PC-3 (cell line): ENCODE measurements around the gene SNX20. TPM values are rescaled to one million over a fixed set of nuclear protein-coding genes. Genes with fewer than 3 reads are reported as not detected.

Experiments
- ATAC-seq: fragments of 200-7000 bp; cut with Tn5 transposase; 2 replicates; pipeline ENCODE4 v1.9.1; 2020; ENCODE audit warnings: mild to moderate bottlenecking, moderate library complexity
- BruUV-seq: library from RNA; stranded (reverse); fragments of 400-500 nt; replicated peaks from 2 replicates; lab custom pipeline; 2021; lab: Mats Ljungman, UMichigan
- CTCF ChIA-PET: fragments of 300-600 bp; sonication (Branson Sonifier 250); formaldehyde crosslinking; loops from one replicate; lab custom pipeline; 2022; ENCODE audit warnings: antibody characterized with exemption; lab: Charles Lee
- POLR2A ChIA-PET: fragments of 300-600 bp; sonication (Branson Sonifier 250); formaldehyde crosslinking; loops from one replicate; lab custom pipeline; 2022; ENCODE audit warnings: antibody characterized with exemption; ENCODE audit not compliant: unreplicated experiment; lab: Charles Lee
- DNase-seq: peaks from one replicate; pipeline ENCODE4 v3.0.0-alpha.2; 2015
- H2AFZ ChIP-seq: fragments of 300-600 bp; sonication (generic); 2 replicates; pipeline ENCODE4 v1.6.0; 2016; ENCODE audit warnings: antibody characterized with exemption, low read length
- H3F3A ChIP-seq: fragments of 300-600 bp; sonication (generic); one replicate; pipeline ENCODE4 v1.6.0; 2017; ENCODE audit warnings: antibody characterized with exemption, low read length, control low read depth, mild to moderate bottlenecking; ENCODE audit not compliant: unreplicated experiment
- H3K27ac ChIP-seq: fragments of 300-600 bp; sonication (generic); 2 replicates; pipeline ENCODE4 v1.5.1; 2016; ENCODE audit warnings: mild to moderate bottlenecking, low read length
- H3K27me3 ChIP-seq: fragments of 300-600 bp; sonication (generic); 2 replicates; pipeline ENCODE4 v1.6.1; 2016; ENCODE audit warnings: low read length, mixed read lengths
- H3K36me3 ChIP-seq: fragments of 300-600 bp; sonication (generic); 2 replicates; pipeline ENCODE4 v1.6.1; 2016; ENCODE audit warnings: low read depth, mixed run types, low read length, mixed read lengths
- H3K4me1 ChIP-seq: fragments of 300-600 bp; sonication (generic); 2 replicates; pipeline ENCODE4 v1.5.1; 2016; ENCODE audit warnings: low read length; ENCODE audit not compliant: insufficient read depth
- H3K4me2 ChIP-seq: fragments of 300-600 bp; sonication (generic); 2 replicates; pipeline ENCODE4 v1.6.0; 2016; ENCODE audit warnings: low read length
- H3K4me3 ChIP-seq: fragments of 300-600 bp; sonication (generic); 2 replicates; pipeline ENCODE4 v1.5.1; 2016; ENCODE audit warnings: mild to moderate bottlenecking, low read length, mixed read lengths
- H3K79me2 ChIP-seq: fragments of 300-600 bp; sonication (generic); 2 replicates; pipeline ENCODE4 v1.6.1; 2017; ENCODE audit warnings: low read length, mixed read lengths
- H3K9ac ChIP-seq: fragments of 300-600 bp; sonication (generic); 2 replicates; pipeline ENCODE4 v1.6.0; 2016; ENCODE audit warnings: mild to moderate bottlenecking, low read length
- H3K9me2 ChIP-seq: fragments of 300-600 bp; sonication (generic); replicated peaks from 2 replicates; pipeline ENCODE4 v1.6.1; 2016; ENCODE audit warnings: mixed run types, low read length, mixed read lengths
- H3K9me3 ChIP-seq: fragments of 300-600 bp; sonication (generic); 2 replicates; pipeline ENCODE4 v1.6.1; 2016; ENCODE audit warnings: low read length, mixed read lengths
- H4K20me1 ChIP-seq: fragments of 300-600 bp; sonication (generic); 2 replicates; pipeline ENCODE4 v1.6.1; 2016; ENCODE audit warnings: low read length, mixed read lengths
- CTCF ChIP-seq: fragments of 300-600 bp; sonication (generic); conservative IDR thresholded peaks from 2 replicates; pipeline ENCODE4 v1.5.1; 2017; ENCODE audit warnings: antibody characterized with exemption, low read depth, mild to moderate bottlenecking, low read length
- EZH2 ChIP-seq: fragments of 300-600 bp; sonication (generic); IDR thresholded peaks from one replicate; pipeline ENCODE4 v1.6.1; 2017; ENCODE audit warnings: antibody characterized with exemption, mild to moderate bottlenecking, low read length; ENCODE audit not compliant: unreplicated experiment
- EZH2phosphoT487 ChIP-seq: fragments of 300-600 bp; sonication (generic); IDR thresholded peaks from 2 replicates; pipeline ENCODE4 v1.6.1; 2018; ENCODE audit warnings: mild to moderate bottlenecking, antibody characterized with exemption, low read length, borderline replicate concordance
- intact Hi-C: fragments of 100-400 bp; cut with micrococcal nuclease; formaldehyde crosslinking; loops from 2 replicates; pipeline ENCODE4 v1.9.0; 2023
- total RNA-seq: library from RNA; depleted of rRNA; stranded (reverse); fragments of >200 nt; gene quantifications from 2 replicates; pipeline ENCODE4 v1.2.3, GENCODE V29; 2014

The SNX20 gene
- total RNA-seq, 1 experiment from 2014 or later: not detected

DNA sequence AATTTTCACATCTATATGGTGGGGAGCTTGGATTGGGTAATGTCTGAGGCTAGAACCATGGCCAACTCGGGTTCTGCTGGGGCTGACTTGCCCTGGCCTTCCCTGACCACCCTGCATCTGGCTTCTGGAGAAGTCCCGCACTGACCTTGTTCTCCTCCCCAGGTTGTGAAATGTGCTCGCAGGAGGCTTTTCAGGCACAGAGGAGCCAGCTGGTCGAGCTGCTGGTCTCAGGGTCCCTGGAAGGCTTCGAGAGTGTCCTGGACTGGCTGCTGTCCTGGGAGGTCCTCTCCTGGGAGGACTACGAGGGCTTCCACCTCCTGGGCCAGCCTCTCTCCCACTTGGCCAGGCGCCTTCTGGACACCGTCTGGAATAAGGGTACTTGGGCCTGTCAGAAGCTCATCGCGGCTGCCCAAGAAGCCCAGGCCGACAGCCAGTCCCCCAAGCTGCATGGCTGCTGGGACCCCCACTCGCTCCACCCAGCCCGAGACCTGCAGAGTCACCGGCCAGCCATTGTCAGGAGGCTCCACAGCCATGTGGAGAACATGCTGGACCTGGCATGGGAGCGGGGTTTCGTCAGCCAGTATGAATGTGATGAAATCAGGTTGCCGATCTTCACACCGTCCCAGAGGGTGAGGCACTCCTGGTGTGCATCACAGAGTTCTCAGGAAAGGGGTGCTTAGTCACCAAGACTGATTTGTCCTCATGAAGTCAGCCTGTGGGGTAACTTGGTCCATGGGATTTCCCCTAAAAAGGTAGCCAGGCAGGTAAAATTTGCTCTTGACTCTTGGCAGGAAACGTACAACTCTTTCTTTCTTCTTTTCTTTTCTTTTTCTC, 18.4 kb upstream of the SNX20 start:
- no peak for ATAC-seq
- intact Hi-C loops: no loop called here

DNA sequence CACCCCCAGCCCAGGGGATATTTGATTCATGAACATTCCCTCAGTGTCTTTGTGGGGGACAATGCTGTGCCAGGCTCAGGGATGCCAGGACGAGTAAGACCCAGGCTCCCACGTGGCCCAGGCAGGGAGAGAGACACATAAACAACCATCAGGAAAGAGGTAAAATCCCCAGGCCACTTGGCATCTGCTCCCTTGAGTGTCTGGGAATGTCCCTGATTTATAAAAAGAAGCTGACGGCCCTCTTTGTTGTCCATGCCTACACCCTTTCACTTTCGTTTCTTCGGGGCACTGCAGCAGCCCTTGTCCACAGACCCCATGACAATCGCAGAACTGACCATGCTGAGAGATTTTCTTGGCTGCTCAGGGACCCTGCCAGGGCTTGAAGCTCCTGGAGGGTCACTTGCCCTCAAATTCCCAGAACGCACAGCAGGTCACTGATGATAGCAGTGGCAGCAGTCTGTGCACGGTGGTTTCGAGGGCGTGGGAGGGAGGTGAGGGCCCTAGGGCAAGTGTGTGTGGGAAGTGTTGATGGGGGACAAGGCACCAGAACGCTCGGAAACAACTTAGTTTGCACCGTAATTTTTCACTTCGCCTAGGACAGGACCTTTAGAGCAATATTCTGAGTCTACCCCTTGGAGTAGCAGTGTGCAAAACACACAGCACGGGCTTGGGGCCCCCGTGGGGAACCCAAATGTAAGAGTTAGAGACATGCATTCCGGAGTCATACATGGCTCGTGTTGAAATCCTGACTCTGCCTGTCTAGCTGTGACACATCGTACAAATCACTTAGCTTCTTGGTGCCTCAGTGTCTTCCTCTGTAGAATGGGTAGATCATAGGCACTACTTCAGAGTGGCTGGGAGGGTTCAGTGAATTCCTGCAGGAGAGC, 17.0 kb upstream of the SNX20 start:
- Histone ChIP-seq H3K9ac (no peak overlapping the region), H3K4me3 (0 out of 2 replicates have a peak overlapping the region, but pooled peaks have one; percentile 24), H3K27ac (no peak overlapping the region), H2AFZ (no peak overlapping the region), H3F3A (no peaks in the 10 kb centered on the region), H3K4me2 (peak overlapping the region; percentile 49), H4K20me1 (no peaks in the 10 kb centered on the region), H3K79me2 (no peaks in the 10 kb centered on the region), H3K9me3 (no peaks in the 10 kb centered on the region), H3K9me2 (no peaks in the 10 kb centered on the region), H3K36me3 (no peaks in the 10 kb centered on the region), H3K27me3 (no peaks in the 10 kb centered on the region), H3K4me1 (no peaks in the 10 kb centered on the region)
- no peak for ATAC-seq
- no TSS peak for BruUV-seq
- TF ChIP-seq EZH2: no peak
- TF ChIP-seq EZH2phosphoT487: no peak
- TF ChIP-seq CTCF: no peak
- intact Hi-C loops: no loop called here
- POLR2A ChIA-PET: no interaction called here
- CTCF ChIA-PET: no interaction called here
- DNase-seq: no peak

More for the DNA sequence above, 18.4 kb upstream of the SNX20 start:
- no peak overlapping the region for H3K4me3 ChIP-seq
- POLR2A ChIA-PET: no interaction called here
- peak; percentile 26 for DNase-seq
- H3K27ac ChIP-seq: no peak overlapping the region
- no peak overlapping the region for H3K9ac ChIP-seq
- H3K4me1 ChIP-seq: no peaks in the 10 kb centered on the region
- no peaks in the 10 kb centered on the region for H4K20me1 ChIP-seq
- H3K4me2 ChIP-seq: no peak overlapping the region
- no peaks in the 10 kb centered on the region for H3K9me2 ChIP-seq
- H3K9me3 ChIP-seq: 0 out of 2 replicates have a peak, but pooled peaks cover 3% of the 10 kb centered on the region
- CTCF ChIA-PET: no interaction called here
- no peak overlapping the region for H2AFZ ChIP-seq
- no peaks in the 10 kb centered on the region for H3K36me3 ChIP-seq
- TF ChIP-seq EZH2: no peak
- no peak for TF ChIP-seq EZH2phosphoT487
- TF ChIP-seq CTCF: no peak
- H3F3A ChIP-seq: no peaks in the 10 kb centered on the region
- BruUV-seq: no TSS peak
- H3K27me3 ChIP-seq: no peaks in the 10 kb centered on the region
- no peaks in the 10 kb centered on the region for H3K79me2 ChIP-seq

DNA sequence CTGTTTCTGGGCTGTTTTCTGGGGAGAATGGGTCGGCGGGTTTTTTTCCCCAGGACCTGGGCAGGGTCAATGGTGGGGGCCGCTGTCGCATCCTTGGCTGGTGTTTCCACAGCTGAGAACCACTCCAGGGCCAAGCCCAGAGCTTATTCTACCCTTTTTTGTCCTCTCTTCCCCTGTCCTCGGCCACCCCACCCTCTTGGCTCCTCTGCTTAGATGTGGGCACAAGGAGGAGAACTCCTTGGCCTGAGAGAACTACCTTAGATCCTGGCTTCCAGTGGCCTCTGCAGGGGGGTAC, 16.3 kb upstream of the SNX20 start:
- no peak overlapping the region for H2AFZ ChIP-seq
- BruUV-seq: no TSS peak
- POLR2A ChIA-PET: no interaction called here

More for the DNA sequence above, 16.3 kb upstream of the SNX20 start:
- no peak for TF ChIP-seq EZH2
- Histone ChIP-seq H3K9me2 (no peaks in the 10 kb centered on the region), H3F3A (no peaks in the 10 kb centered on the region), H3K27me3 (no peaks in the 10 kb centered on the region), H3K79me2 (no peaks in the 10 kb centered on the region), H3K27ac (no peak overlapping the region), H3K4me3 (no peak overlapping the region), H3K9ac (no peak overlapping the region), H3K4me2 (no peak overlapping the region), H3K4me1 (no peaks in the 10 kb centered on the region), H4K20me1 (no peaks in the 10 kb centered on the region), H3K36me3 (no peaks in the 10 kb centered on the region), H3K9me3 (no peaks in the 10 kb centered on the region)
- CTCF ChIA-PET: no interaction called here
- ATAC-seq (no peak), DNase-seq (no peak)
- intact Hi-C loops: no loop called here
